Globus pallidus (tissue), 1 donor: ENCODE data around the gene SEC14L2.
A peak's percentile ranks its signal among the peaks of the same experiment; 100 is the strongest.

Experiments used
- DNase-seq: peaks from one replicate; pipeline ENCODE4 v3.0.0-alpha.2; 2015; ENCODE audit warnings: low spot score

Gene SEC14L2

DNA sequence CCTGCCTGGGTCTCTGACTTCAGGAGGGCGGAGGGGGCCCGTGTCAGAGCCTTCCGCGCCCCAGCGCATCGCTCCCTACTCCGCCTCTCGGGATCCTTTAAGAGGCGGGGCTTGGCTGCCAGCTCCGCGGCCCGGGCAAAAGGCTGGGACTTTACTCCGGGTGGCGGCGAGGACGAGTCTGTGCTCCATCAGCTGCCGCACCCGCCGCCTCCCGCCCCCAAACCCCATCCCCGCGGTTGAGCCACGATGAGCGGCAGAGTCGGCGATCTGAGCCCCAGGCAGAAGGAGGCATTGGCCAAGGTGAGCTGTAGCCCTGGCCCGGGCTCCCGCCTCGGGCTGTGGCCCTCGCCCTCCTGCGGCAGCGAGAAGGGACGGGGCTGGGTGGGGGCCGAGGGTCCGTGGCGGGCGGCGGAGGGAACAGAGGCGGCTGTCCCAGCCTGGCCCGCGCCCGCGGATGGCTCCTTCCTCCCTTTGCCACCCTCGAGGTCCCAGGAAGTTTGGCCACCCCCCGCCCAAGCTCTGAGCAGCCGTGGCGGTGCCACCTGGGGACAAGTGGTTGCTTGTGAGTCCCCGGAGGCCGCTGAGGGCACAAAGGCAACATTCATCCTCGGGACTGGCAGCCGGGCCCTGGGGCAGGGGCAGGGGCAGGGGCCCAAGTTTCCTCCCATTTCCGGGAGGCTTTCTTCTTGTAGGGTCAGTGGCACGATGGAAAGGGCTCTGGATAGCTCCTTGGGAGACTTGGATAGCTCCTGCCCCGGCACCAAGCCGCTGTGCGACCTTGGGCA lies at the start of gene SEC14L2:
Gene SEC14L2, plus strand, starts transcription at position 148 of the 785 bp plus-strand sequence. Its CDS starts 99 bp downstream, at position 247.
- peak; percentile 81 for DNase-seq

- no peak for DNase-seq
Measured at GRCh38 chr22:30347255-30347892, 49.4 kb upstream of the SEC14L2 start.

DNA sequence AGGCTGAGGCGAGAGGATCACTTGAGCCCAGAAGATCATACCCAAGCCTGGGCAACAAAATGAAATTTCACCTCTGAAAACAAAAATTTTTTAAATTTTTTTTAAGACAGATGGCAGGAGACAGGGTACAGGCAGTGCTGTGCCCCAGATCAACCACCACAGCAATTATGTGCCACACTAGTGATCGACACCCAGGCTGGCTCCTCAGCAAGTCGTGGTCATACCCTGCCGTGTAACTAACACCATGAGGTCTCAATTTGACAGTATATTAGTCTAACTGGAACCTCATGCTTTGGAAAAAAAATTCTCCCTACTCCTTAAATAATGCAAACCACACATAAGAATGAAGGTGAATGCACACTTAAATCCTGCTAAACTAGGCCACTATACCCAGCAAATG lies 48.4 kb upstream of the SEC14L2 start:
- DNase-seq = no peak

DNA sequence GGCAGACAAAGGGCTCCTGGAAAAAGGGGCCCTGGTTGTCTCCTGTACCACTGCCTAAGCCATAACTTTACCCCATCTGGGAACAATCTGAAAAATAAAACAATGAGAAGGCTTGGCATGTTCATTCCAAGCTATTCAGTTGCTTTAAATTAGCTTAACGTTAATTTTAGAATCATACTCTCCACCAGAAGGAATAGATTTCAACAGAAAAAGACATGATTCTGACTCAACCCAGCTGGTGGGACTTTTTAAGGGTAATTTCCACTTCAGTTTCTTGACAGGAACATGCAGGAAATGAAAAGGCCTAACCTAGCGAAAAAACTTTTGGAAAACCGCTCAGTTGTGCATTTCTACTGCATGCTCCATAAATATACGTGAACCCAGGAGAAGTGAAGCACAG lies 48.0 kb upstream of the SEC14L2 start:
- no peak for DNase-seq

- DNase-seq = no peak
Measured at GRCh38 chr22:30351226-30351625, 45.6 kb upstream of the SEC14L2 start.

- DNase-seq = no peak
Measured at GRCh38 chr22:30354644-30355043, 42.2 kb upstream of the SEC14L2 start.

DNA sequence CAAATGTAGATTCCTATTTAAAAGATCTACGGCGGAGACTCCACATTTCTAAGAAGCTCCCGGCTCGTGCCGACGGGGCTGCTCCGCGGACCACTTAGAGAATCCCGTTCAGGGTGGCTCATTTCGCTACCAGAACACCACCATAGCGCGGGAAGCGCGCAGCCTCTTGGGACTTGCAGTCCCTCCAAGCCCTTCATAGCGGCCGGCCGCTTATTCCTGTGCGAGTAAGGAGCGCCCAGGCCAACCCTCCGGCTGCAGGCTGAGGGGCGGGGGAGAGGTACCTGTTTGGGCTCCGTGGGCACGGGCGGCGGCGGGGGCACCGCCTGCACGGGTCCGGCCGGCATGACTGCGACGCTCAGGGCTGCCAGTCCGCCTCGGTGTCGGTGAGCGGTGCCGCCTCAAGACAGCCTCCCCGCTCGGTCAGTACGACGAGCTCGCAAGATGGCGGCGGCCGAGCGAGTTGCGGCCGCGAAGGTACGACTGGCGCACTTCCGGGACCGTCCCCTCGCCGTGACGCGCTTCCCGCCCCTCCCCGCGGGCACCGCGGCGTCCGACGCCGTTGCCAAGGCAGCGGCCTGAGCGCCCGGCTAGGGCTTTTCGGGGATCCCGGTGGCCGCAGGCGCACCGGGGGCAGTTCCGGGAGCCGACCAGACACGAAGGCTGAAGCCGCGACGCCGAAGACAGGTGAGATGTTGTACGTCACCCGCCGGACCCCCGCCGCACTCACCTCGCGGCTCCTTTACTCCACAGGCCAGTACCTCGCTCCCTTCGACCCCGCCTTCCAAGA lies 40.2 kb upstream of the SEC14L2 start, which contains the start of the genes CCDC157 and SF3A1:
Gene CCDC157, plus strand, starts transcription at position 559 of the 787 bp plus-strand sequence. CDS start 8,994 bp downstream, outside the sequence.
Gene SF3A1, minus strand, starts transcription at position 446 of the 787 bp plus-strand sequence. Its CDS starts 102 bp downstream, at position 344.
- DNase-seq = peak; percentile 88

GRCh38 chr22:30357236-30357570 lies 39.6 kb upstream of the SEC14L2 start:
- no peak for DNase-seq

GRCh38 chr22:30357650-30358215 lies 39.1 kb upstream of the SEC14L2 start:
- DNase-seq = no peak

DNA sequence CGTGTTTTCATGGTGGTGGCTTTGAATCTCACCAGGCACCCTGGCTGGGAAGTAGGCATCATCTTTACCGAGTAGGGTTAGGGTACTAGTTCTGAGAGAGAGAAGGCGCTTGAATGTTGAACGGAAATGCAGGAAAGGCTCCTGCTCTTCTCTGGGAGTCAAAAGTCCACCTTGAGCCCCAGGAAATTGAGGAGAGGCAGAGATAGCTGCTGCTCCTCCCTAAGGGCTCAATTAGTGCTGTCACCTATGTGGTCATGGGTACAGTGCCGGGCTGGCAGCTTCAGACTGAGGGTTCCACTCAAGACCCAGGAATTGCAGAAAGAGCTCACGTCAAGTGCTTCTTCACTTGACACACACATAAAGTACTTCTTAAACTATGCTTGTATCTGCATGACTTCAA lies 38.3 kb upstream of the SEC14L2 start:
- DNase-seq = no peak

- DNase-seq = no peak
Measured at GRCh38 chr22:30361916-30362650, 34.7 kb upstream of the SEC14L2 start.

DNA sequence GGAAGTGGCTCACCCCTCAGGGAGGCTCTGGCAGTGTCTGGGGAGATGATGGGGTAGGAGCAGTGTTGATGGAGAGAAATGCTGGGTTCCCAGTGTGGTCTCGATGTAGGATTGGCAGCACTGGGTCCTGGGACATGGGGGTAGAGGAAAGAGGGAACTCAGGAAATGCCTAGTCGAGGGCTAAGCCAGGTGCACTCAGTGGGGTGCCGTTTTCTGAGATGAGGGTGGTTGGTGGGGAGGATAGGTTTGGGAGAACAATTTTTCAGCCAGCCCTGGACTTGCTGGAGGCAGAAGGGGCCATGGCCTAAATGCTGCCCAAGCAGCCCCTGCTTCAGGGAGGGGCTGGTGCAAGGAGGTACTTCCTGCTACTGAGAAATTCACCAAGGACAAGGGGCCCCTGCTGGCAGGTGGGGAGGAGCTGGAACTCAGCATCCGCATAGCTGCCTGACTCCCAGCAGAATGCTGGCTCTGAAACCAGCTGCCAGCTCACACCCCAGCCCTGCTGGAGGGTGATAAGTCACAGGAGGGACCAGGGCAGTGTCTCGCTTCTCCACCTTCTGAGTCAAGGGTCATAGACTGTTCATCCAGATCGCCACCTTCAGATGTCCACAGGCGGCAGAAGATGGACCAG lies 34.1 kb upstream of the SEC14L2 start:
- no peak for DNase-seq

- DNase-seq = no peak
Measured at GRCh38 chr22:30365891-30366290, 30.9 kb upstream of the SEC14L2 start.

GRCh38 chr22:30368420-30368819 lies 28.4 kb upstream of the SEC14L2 start:
- no peak for DNase-seq

DNA sequence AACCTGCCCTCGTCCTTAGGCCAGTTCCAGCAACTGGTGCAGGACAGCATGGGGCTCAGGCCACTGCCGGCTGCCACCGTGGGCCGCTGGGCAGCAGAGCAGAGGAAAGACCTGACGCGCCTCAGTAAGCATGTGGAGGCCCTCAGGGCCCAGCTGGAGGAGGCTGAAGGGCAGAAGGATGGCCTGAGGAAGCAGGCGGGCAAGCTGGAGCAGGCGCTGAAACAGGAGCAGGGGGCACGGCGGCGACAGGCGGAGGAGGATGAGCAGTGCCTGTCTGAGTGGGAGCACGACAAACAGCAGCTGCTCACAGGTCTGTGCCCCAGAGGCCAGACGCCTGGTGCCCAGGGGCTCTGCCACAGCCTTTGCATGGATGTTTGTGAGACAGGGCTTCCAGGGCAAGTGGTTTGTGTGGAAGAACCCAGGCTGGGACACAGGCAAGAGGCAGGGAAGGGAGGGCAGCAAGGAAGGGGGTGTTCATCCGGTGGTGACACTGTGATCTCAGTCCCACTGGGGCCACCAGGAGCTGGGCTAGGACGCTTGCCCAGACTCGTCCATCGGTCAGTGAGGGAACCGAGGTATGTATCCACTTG lies 26.1 kb upstream of the SEC14L2 start:
- DNase-seq = no peak

- DNase-seq = no peak
Measured at GRCh38 chr22:30371321-30371720, 25.5 kb upstream of the SEC14L2 start.

DNA sequence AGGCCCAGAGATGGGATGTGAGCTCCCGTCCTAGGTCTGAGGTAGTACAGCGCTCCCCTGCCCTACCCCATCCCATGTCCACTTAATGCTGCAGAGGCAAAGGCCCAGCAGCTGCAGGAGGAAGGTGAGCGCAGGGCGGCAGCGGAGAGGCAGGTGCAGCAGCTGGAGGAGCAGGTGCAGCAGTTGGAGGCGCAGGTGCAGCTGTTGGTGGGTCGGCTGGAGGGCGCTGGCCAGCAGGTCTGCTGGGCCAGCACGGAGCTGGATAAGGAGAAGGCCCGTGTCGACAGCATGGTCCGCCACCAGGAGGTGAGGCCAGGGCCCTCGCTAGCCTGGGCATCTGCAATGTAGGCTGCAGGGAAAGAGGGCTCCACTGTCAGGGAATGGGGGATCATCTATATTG lies 24.8 kb upstream of the SEC14L2 start:
- DNase-seq = no peak

- no peak for DNase-seq
Measured at GRCh38 chr22:30372915-30373314, 23.9 kb upstream of the SEC14L2 start.

GRCh38 chr22:30373331-30374325 lies 23.2 kb upstream of the SEC14L2 start:
- DNase-seq = no peak
